T-cell (primary cell): Measurements from ENCODE around the gene HSP90AB1. TPM values are rescaled to one million over a fixed set of nuclear protein-coding genes. Genes with fewer than 3 reads are reported as not detected.

Experiments used
- ATAC-seq, 4 experiments: fragments of 200-7000 bp in 3 of 4; fragments of 150-1000 bp in 1 of 4; cut with Tn5 transposase; replicated peaks in 1 of 4; 1 replicate in 3 of 4; 2 replicates in 1 of 4; pipeline ENCODE4 v1.10.0; 2021; ENCODE audit warnings: moderate library complexity in 3 of 4, mild to moderate bottlenecking in 2 of 4, moderate number of reproducible peaks in 1 of 4
- CTCF ChIA-PET, 2 donors: fragments of 300-600 bp; sonication (Branson Sonifier 250); formaldehyde crosslinking; loops; one replicate each; lab custom pipeline; 2022; ENCODE audit warnings: antibody characterized with exemption in 2 of 2; lab: Charles Lee
- POLR2A ChIA-PET, 2 donors: fragments of 300-600 bp; sonication (Branson Sonifier 250); formaldehyde crosslinking; loops; one replicate each; lab custom pipeline; 2022; ENCODE audit warnings: antibody characterized with exemption in 2 of 2; lab: Charles Lee
- DNase-seq, 35 experiments: peaks; one replicate each; pipeline versions ENCODE4 v3.0.0 to v3.0.0-alpha.2; 2013 to 2023
- H3K27ac ChIP-seq: one replicate; pipeline ENCODE4 v1.5.1; 2013; ENCODE audit warnings: low read length
- H3K27me3 ChIP-seq, 2 experiments: replicated peaks in 1 of 2; 1 replicate in 1 of 2; 2 replicates in 1 of 2; pipeline versions ENCODE4 v1.6.1 to v1.7.0; 2013; ENCODE audit warnings: low read length in 1 of 2, mixed read lengths in 1 of 2; ENCODE audit not compliant: control insufficient read depth in 2 of 2, insufficient read depth in 2 of 2; ENCODE audit errors: extremely low read depth in 1 of 2
- H3K36me3 ChIP-seq, 2 donors: 1 replicate in 1 of 2; 2 replicates in 1 of 2; pipeline versions ENCODE4 v1.6.1 to v1.7.0; 2013; ENCODE audit warnings: low read length in 1 of 2; ENCODE audit not compliant: control insufficient read depth in 2 of 2, insufficient read depth in 1 of 2; ENCODE audit errors: extremely low read depth in 1 of 2
- H3K4me1 ChIP-seq, 2 experiments: 1 replicate in 1 of 2; 2 replicates in 1 of 2; pipeline versions ENCODE4 v1.6.1 to v1.7.0; 2013; ENCODE audit warnings: low read length in 2 of 2, mixed read lengths in 1 of 2; ENCODE audit not compliant: insufficient read depth in 2 of 2, control insufficient read depth in 1 of 2; ENCODE audit errors: extremely low read depth in 1 of 2
- H3K4me3 ChIP-seq, 2 donors: 1 replicate in 1 of 2; 2 replicates in 1 of 2; pipeline versions ENCODE4 v1.5.1 to v1.7.0; 2013; ENCODE audit warnings: mild to moderate bottlenecking in 2 of 2, low read length in 1 of 2, moderate library complexity in 1 of 2; ENCODE audit not compliant: control insufficient read depth in 1 of 2; ENCODE audit errors: extremely low read depth in 1 of 2
- H3K9me3 ChIP-seq: 2 replicates; pipeline ENCODE4 v1.7.0; 2013
- H3K27ac Mint-ChIP-seq, 2 donors: one replicate each; pipeline ENCODE4 v1.8.0; 2020 to 2021; ENCODE audit warnings: mild to moderate bottlenecking in 2 of 2, mixed read lengths in 2 of 2
- H3K27me3 Mint-ChIP-seq, 2 donors: one replicate each; pipeline ENCODE4 v1.8.0; 2021 to 2022; ENCODE audit warnings: mixed read lengths in 2 of 2
- H3K36me3 Mint-ChIP-seq: one replicate; pipeline ENCODE4 v1.8.0; 2021; ENCODE audit warnings: mixed read lengths
- H3K4me1 Mint-ChIP-seq, 3 donors: one replicate each; pipeline ENCODE4 v1.8.0; 2020 to 2022; ENCODE audit warnings: mixed read lengths in 3 of 3, mild to moderate bottlenecking in 1 of 3
- H3K4me3 Mint-ChIP-seq, 3 donors: one replicate each; pipeline ENCODE4 v1.8.0; 2020 to 2022; ENCODE audit warnings: mild to moderate bottlenecking in 3 of 3, mixed read lengths in 3 of 3, moderate library complexity in 3 of 3
- H3K9me3 Mint-ChIP-seq, 3 donors: one replicate each; pipeline ENCODE4 v1.8.0; 2020 to 2022; ENCODE audit warnings: mixed read lengths in 3 of 3
- WGBS: methylation state at CpG from one replicate; pipeline ENCODE4 v1.1.5; 2013; ENCODE audit warnings: missing lambda C conversion rate; ENCODE audit not compliant: insufficient coverage; 5-methylcytosine and 5-hydroxymethylcytosine counted together
- total RNA-seq, 35 experiments: library from RNA in 6 of 35; stranded (reverse) in 6 of 35; fragments of 120-200 nt in 1 of 35; gene quantifications; one replicate each; pipeline versions ENCODE4 v1.2.1 to v1.2.4 and lab custom pipeline; 2013 to 2026

Gene HSP90AB1
- total RNA-seq, 5 donors from 2014 or later (not counting 1 experiment from before 2014, with no cell fraction given), result 394 to 454 (median 404) TPM

- ATAC-seq (no peak), DNase-seq (no peak)
- Mint-ChIP-seq H3K27me3 (no peaks in the 10 kb centered on the region), H3K36me3 (no peaks in the 10 kb centered on the region), H3K4me1 (peaks cover 8 to 10% (median 8%) of the 10 kb centered on the region in 3 donors), H3K4me3 (peak overlapping the region; percentile 81 to 87 (median 87)), H3K27ac (peak overlapping the region; percentile 78 to 92), H3K9me3 (no peaks in the 10 kb centered on the region)
- Histone ChIP-seq H3K4me1 (peaks cover 0 to 11% of the 10 kb centered on the region in 2 experiments), H3K4me3 (no peak overlapping the region), H3K9me3 (no peaks in the 10 kb centered on the region), H3K27ac (no peak overlapping the region), H3K27me3 (no peaks in the 10 kb centered on the region), H3K36me3 (no peaks in the 10 kb centered on the region)
- 97% methylated on average over 4 of the region's 7 CpGs for WGBS
- POLR2A ChIA-PET, result no interaction called here
- CTCF ChIA-PET, result interaction anchor here in 1 of 2 donors (2.1 kb wide), 1 partner anchor 8 kb away, joined by 9 read pairs; the partner anchor contains the start of gene HSP90AB1
These were observed 8.1 kb upstream of the HSP90AB1 start for GRCh38 chr6:44238687-44239350.

- ChIA-PET CTCF (interaction anchor here in 1 of 2 donors (1.7 kb wide), 1 partner anchor 16 kb away, joined by 4 read pairs; no protein-coding TSS in a partner anchor), POLR2A (no interaction called here)
- H3K27ac ChIP-seq, result no peak overlapping the region
- H3K27me3 ChIP-seq, result no peaks in the 10 kb centered on the region
- no peaks in the 10 kb centered on the region for H3K9me3 ChIP-seq
- no peak for DNase-seq
- no peaks in the 10 kb centered on the region for H3K27me3 Mint-ChIP-seq
- H3K9me3 Mint-ChIP-seq, result no peaks in the 10 kb centered on the region
- peaks cover 4 to 17% of the 10 kb centered on the region in 2 experiments for H3K4me1 ChIP-seq
- H3K36me3 Mint-ChIP-seq, result peaks cover 2% of the 10 kb centered on the region
- H3K4me3 Mint-ChIP-seq, result no peak overlapping the region
- ATAC-seq, result no peak
- 95% methylated on average over 3 of the region's 7 CpGs for WGBS
- H3K27ac Mint-ChIP-seq, result no peak overlapping the region
- H3K4me3 ChIP-seq, result no peak overlapping the region
- peaks cover 11 to 27% (median 15%) of the 10 kb centered on the region in 3 donors for H3K4me1 Mint-ChIP-seq
- H3K36me3 ChIP-seq, result peaks cover 0 to 1% of the 10 kb centered on the region in 2 donors
These were observed 3.6 kb upstream of the HSP90AB1 start for GRCh38 chr6:44243345-44243744.

DNA sequence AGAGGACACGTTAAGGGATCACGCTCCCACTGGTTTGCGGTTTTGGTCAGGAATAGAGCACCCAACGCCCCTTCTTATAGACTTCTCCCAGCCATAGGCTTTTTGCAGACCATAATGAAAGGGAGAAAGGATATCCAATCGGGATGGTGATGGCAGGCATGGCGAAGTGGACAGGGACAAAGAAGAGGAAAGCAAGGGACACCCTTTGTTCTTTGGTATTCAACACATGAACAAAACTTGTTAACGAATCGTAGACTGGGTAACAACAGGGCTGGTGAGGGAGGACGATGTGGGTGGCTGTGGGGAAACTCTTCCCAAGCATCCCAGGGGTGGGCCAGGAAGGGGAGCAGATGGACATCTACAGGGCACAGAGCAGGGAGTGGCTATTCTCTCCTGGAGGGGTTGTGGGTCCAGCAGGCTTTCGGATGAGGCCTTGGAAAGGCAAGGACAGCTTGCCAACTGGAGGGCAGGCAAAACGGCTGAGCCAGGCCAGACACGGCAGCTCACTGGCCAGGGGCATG lies 1.4 kb upstream of the HSP90AB1 start:
- no peaks in the 10 kb centered on the region for H3K27me3 Mint-ChIP-seq
- 91% methylated on average over 5 of the region's 12 CpGs for WGBS
- no peaks in the 10 kb centered on the region for H3K27me3 ChIP-seq
- H3K36me3 Mint-ChIP-seq, result peaks cover 23% of the 10 kb centered on the region
- peaks cover 5 to 22% of the 10 kb centered on the region in 2 donors for H3K36me3 ChIP-seq
- no peak for ATAC-seq
- peaks cover 9 to 26% of the 10 kb centered on the region in 2 experiments for H3K4me1 ChIP-seq
- POLR2A ChIA-PET, result no interaction called here
- H3K4me3 Mint-ChIP-seq, result peak overlapping the region; percentile 94 to 99 (median 98)
- no peaks in the 10 kb centered on the region for H3K9me3 ChIP-seq
- peaks cover 32 to 42% (median 36%) of the 10 kb centered on the region in 3 donors for H3K4me1 Mint-ChIP-seq
- no peak for DNase-seq
- CTCF ChIA-PET, result interaction anchor here (0.6 to 2.4 kb wide), 4 partner anchors 11 to 380 kb away, joined by 3 to 9 read pairs (median 6); partner anchors contain the start of genes SLC29A1 (in 1 of the 2) and SLC35B2 (in 1 of the 2)
- H3K9me3 Mint-ChIP-seq, result no peaks in the 10 kb centered on the region
- H3K4me3 ChIP-seq, result peak overlapping the region; percentile 69 to 99
- peak overlapping the region; percentile 95 for H3K27ac ChIP-seq
- peak overlapping the region; percentile 63 to 99 for H3K27ac Mint-ChIP-seq

GRCh38 chr6:44245912-44246662 lies 814 bp upstream of the HSP90AB1 start:
- WGBS, result 4% methylated on average over 34 of the region's 62 CpGs
- peak overlapping the region; percentile 69 to 99 for H3K4me3 ChIP-seq

GRCh38 chr6:44247338-44248302 lies 719 bp downstream of the HSP90AB1 start:
- ChIA-PET POLR2A (interaction anchor here (0.6 to 2.3 kb wide), 8 partner anchors 9 to 1318 kb away, joined by 3 to 28 read pairs (median 6); partner anchors contain the start of genes SLC35B2 (in 2 of the 2), CNPY3 (in 1 of the 2) and MYMX (in 1 of the 2)), CTCF (interaction anchor here (0.6 to 2.4 kb wide), 8 partner anchors 9 to 718 kb away, joined by 3 to 9 read pairs (median 6); partner anchors contain the start of genes SLC29A1 (in 1 of the 2) and SLC35B2 (in 1 of the 2))
- no peaks in the 10 kb centered on the region for H3K27me3 ChIP-seq
- peaks cover 50 to 60% (median 50%) of the 10 kb centered on the region in 3 donors for H3K4me1 Mint-ChIP-seq
- peak overlapping the region; percentile 98 to 99 for H3K27ac Mint-ChIP-seq
- peaks cover 43% of the 10 kb centered on the region for H3K36me3 Mint-ChIP-seq
- ATAC-seq (peak; percentile 53 to 70 (median 65)), DNase-seq (peak; percentile 72 to 91 (median 84))
- peaks cover 9 to 26% of the 10 kb centered on the region in 2 experiments for H3K4me1 ChIP-seq
- peaks cover 8 to 44% of the 10 kb centered on the region in 2 donors for H3K36me3 ChIP-seq
- H3K4me3 ChIP-seq, result peak overlapping the region; percentile 69 to 99
- WGBS, result under 1% methylated on average over 42 of the region's 52 CpGs
- H3K27ac ChIP-seq, result peak overlapping the region; percentile 95
- peak overlapping the region; percentile 94 to 99 (median 98) for H3K4me3 Mint-ChIP-seq
- H3K27me3 Mint-ChIP-seq, result no peaks in the 10 kb centered on the region
- H3K9me3 Mint-ChIP-seq, result no peaks in the 10 kb centered on the region
- no peaks in the 10 kb centered on the region for H3K9me3 ChIP-seq

More at GRCh38 chr6:44245912-44246662, 814 bp upstream of the HSP90AB1 start:
- Histone ChIP-seq H3K9me3 (no peaks in the 10 kb centered on the region), H3K27ac (peak overlapping the region; percentile 95), H3K4me1 (peaks cover 9 to 26% of the 10 kb centered on the region in 2 experiments), H3K27me3 (no peaks in the 10 kb centered on the region), H3K36me3 (peaks cover 5 to 29% of the 10 kb centered on the region in 2 donors)
- Mint-ChIP-seq H3K27ac (peak overlapping the region; percentile 98 to 99), H3K4me1 (peaks cover 37 to 48% (median 39%) of the 10 kb centered on the region in 3 donors), H3K9me3 (no peaks in the 10 kb centered on the region), H3K27me3 (no peaks in the 10 kb centered on the region), H3K36me3 (peaks cover 29% of the 10 kb centered on the region), H3K4me3 (peak overlapping the region; percentile 94 to 99 (median 98))
- ATAC-seq (peak; percentile 51 to 55 (median 54)), DNase-seq (peak; percentile 46 to 88 (median 67))
- ChIA-PET POLR2A (interaction anchor here (0.5 to 2.3 kb wide), 6 partner anchors 9 to 1317 kb away, joined by 3 to 28 read pairs (median 6); partner anchors contain the start of genes CNPY3 (in 1 of the 2), SLC35B2 (in 1 of the 2) and VEGFA (in 1 of the 2)), CTCF (interaction anchor here (0.6 to 2.4 kb wide), 5 partner anchors 8 to 143 kb away, joined by 3 to 9 read pairs (median 5); partner anchors contain the start of genes SLC29A1 (in 1 of the 2) and SLC35B2 (in 1 of the 2))
